ENCODE measurements around the gene GLRX. TPM values are rescaled to one million over a fixed set of nuclear protein-coding genes. Genes with fewer than 3 reads are reported as not detected.

GLRX gene
- total RNA-seq, 2 donors from 2014 or later, result 151 to 173 TPM

GRCh38 chr5:95848701-95849100 is 26.2 kb upstream of the GLRX start:
- Histone ChIP-seq H3K36me3 (no peaks in the 10 kb centered on the region), H3K27ac (peak overlapping the region in 1 of 2 donors; percentile 22), H3K9me3 (no peaks in the 10 kb centered on the region), H3K27me3 (no peaks in the 10 kb centered on the region), H3K4me3 (no peak overlapping the region), H3K4me1 (peaks cover 0 to 10% of the 10 kb centered on the region in 2 donors)
- TF ChIP-seq, protein P1, sequence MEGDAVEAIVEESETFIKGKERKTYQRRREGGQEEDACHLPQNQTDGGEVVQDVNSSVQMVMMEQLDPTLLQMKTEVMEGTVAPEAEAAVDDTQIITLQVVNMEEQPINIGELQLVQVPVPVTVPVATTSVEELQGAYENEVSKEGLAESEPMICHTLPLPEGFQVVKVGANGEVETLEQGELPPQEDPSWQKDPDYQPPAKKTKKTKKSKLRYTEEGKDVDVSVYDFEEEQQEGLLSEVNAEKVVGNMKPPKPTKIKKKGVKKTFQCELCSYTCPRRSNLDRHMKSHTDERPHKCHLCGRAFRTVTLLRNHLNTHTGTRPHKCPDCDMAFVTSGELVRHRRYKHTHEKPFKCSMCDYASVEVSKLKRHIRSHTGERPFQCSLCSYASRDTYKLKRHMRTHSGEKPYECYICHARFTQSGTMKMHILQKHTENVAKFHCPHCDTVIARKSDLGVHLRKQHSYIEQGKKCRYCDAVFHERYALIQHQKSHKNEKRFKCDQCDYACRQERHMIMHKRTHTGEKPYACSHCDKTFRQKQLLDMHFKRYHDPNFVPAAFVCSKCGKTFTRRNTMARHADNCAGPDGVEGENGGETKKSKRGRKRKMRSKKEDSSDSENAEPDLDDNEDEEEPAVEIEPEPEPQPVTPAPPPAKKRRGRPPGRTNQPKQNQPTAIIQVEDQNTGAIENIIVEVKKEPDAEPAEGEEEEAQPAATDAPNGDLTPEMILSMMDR (IDR thresholded peaks at IDR 0.05), result no peak
- peak; percentile 21 for DNase-seq (ENCODE audit: low spot score)

DNA sequence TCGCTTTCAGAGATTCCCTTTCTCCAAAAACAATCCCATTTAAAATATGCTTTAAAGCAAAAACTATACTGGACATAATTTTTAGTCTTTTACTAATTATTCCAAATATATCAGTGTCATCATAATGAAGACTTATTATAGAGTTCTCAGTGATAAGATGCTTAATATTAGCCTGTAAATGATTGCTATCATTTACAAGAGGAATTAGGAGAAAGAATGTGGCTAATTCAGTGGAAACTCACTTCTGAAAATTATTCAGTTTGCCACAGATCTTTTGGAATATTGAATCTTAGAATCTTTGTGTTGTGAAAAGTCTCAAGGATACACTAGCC is 24.7 kb upstream of the GLRX start:
- no peak overlapping the region for H3K27ac ChIP-seq
- DNase-seq (ENCODE audit: low spot score), result no peak
- TF ChIP-seq, protein P1 (IDR thresholded peaks at IDR 0.05), result peak; percentile 2 to 22
- H3K9me3 ChIP-seq, result no peaks in the 10 kb centered on the region
- H3K27me3 ChIP-seq, result no peaks in the 10 kb centered on the region
- H3K4me1 ChIP-seq, result peaks cover 0 to 19% of the 10 kb centered on the region in 2 donors
- no peaks in the 10 kb centered on the region for H3K36me3 ChIP-seq
- H3K4me3 ChIP-seq, result no peak overlapping the region

DNA sequence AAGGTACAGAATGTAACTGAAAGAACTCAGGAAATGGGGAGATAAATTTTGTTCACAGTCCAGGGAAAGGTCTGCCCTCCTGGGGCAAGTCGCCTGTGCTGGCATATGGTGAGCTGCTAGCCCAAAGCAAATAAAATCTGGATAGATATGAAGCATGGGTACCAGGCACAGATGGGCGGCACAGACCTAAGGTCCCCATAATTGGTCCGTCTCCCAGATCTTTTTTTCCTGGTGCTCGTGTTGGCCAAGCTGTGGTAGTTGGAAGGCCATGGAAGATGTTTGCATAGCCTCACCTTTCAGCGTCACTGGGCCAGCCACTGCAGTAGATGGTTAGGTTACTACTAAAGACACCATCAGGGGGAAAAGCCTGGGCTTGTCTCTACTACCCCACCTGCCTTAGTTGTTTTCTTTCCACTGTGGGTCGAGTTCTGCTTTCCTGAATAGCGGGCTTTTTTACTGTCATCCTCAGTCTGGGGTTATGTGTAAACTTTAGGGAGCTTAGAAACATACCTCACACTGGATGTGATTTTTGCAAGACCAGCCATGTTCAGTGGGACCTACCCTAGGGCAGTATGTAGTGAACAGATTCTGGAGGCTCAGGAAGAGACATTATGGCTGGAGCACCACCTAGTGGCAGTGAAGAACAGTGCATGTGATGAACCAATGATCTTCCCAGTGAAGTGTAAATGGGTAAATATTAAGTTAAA is 24.2 kb upstream of the GLRX start:
- TF ChIP-seq, protein P1 (IDR thresholded peaks at IDR 0.05), result peak; percentile 83 to 95
- H3K27me3 ChIP-seq, result no peaks in the 10 kb centered on the region
- no peaks in the 10 kb centered on the region for H3K9me3 ChIP-seq
- H3K4me3 ChIP-seq, result no peak overlapping the region
- H3K36me3 ChIP-seq, result no peaks in the 10 kb centered on the region
- peak; percentile 84 for DNase-seq (ENCODE audit: low spot score)
- peaks cover 0 to 19% of the 10 kb centered on the region in 2 donors for H3K4me1 ChIP-seq
- peak overlapping the region in 1 of 2 donors; percentile 8 for H3K27ac ChIP-seq

DNA sequence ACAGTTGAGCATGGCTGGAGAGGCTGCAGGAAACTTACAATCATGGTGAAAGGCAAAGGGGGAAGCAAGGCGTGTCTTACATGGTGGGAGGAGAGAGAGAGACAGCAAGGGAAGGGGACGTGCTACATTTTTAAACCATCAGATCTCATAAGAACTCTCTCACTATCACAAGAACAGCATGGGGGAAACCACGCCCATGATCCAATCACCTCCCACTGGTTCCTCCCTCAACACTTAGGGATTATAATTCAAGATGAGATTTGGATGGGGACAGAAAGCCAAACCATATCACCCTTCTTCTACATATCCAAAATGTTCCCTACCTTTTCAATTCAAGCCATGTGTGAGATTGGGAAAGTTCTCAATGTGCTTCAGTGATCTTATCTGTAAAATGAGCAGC is 22.9 kb upstream of the GLRX start:
- peak; percentile 55 for DNase-seq (ENCODE audit: low spot score)
- Histone ChIP-seq H3K36me3 (no peaks in the 10 kb centered on the region), H3K4me3 (no peak overlapping the region), H3K27ac (peak overlapping the region in 1 of 2 donors; percentile 80), H3K4me1 (peaks cover 0 to 19% of the 10 kb centered on the region in 2 donors), H3K9me3 (no peaks in the 10 kb centered on the region), H3K27me3 (no peaks in the 10 kb centered on the region)
- TF ChIP-seq, protein P1 (IDR thresholded peaks at IDR 0.05), result no peak

GRCh38 chr5:95843733-95844223 is 21.3 kb upstream of the GLRX start:
- H3K4me3 ChIP-seq, result no peak overlapping the region

More at GRCh38 chr5:95843733-95844223, 21.3 kb upstream of the GLRX start:
- DNase-seq (ENCODE audit: low spot score), result peak; percentile 74
- no peaks in the 10 kb centered on the region for H3K27me3 ChIP-seq
- H3K27ac ChIP-seq, result peak overlapping the region; percentile 66 to 80
- TF ChIP-seq, protein P1 (IDR thresholded peaks at IDR 0.05), result no peak
- peaks cover 0 to 19% of the 10 kb centered on the region in 2 donors for H3K4me1 ChIP-seq
- H3K36me3 ChIP-seq, result no peaks in the 10 kb centered on the region
- no peaks in the 10 kb centered on the region for H3K9me3 ChIP-seq

Data from right atrium auricular region (tissue), 2 donors.